PC-3 (cell line): ENCODE measurements around the gene APCDD1.

Source experiments
- CTCF ChIP-seq: fragments of 300-600 bp; sonication (generic); conservative IDR thresholded peaks from 2 replicates; pipeline ENCODE4 v1.5.1; 2017; ENCODE audit warnings: antibody characterized with exemption, low read depth, mild to moderate bottlenecking, low read length
- EZH2 ChIP-seq: fragments of 300-600 bp; sonication (generic); IDR thresholded peaks from one replicate; pipeline ENCODE4 v1.6.1; 2017; ENCODE audit warnings: antibody characterized with exemption, mild to moderate bottlenecking, low read length; ENCODE audit not compliant: unreplicated experiment
- EZH2phosphoT487 ChIP-seq: fragments of 300-600 bp; sonication (generic); IDR thresholded peaks from 2 replicates; pipeline ENCODE4 v1.6.1; 2018; ENCODE audit warnings: mild to moderate bottlenecking, antibody characterized with exemption, low read length, borderline replicate concordance

- TF ChIP-seq CTCF (no peak), EZH2phosphoT487 (no peak), EZH2 (no peak)
Observed at GRCh38 chr18:10463096-10463495, 8.7 kb downstream of the APCDD1 start.
